Loucy (cell line): ENCODE results near the gene NEK6.

Experiments used
- H2AFZ ChIP-seq: fragments of 200-600 bp; sonication (generic); 2 replicates; pipeline ENCODE4 v1.6.0; 2016; ENCODE audit warnings: antibody characterized with exemption, mild to moderate bottlenecking, low read length, moderate library complexity
- H3F3A ChIP-seq: fragments of 200-600 bp; 2 replicates; pipeline ENCODE4 v1.6.0; 2016; ENCODE audit warnings: antibody characterized with exemption, low read depth, mild to moderate bottlenecking
- H3K27me3 ChIP-seq: fragments of 200-600 bp; sonication (generic); 2 replicates; pipeline ENCODE4 v1.6.1; 2014; ENCODE audit warnings: low read length, mild to moderate bottlenecking; ENCODE audit not compliant: insufficient read depth, poor library complexity, severe bottlenecking
- H3K36me3 ChIP-seq: fragments of 200-600 bp; sonication (generic); 2 replicates; pipeline ENCODE4 v1.6.1; 2016; ENCODE audit warnings: low read length; ENCODE audit not compliant: insufficient read depth
- H3K4me1 ChIP-seq: fragments of 200-600 bp; sonication (generic); 2 replicates; pipeline ENCODE4 v1.5.1; 2014; ENCODE audit warnings: low read length, mild to moderate bottlenecking; ENCODE audit not compliant: insufficient read depth, poor library complexity, severe bottlenecking
- H3K4me2 ChIP-seq: fragments of 200-600 bp; sonication (generic); 2 replicates; pipeline ENCODE4 v1.6.0; 2014; ENCODE audit warnings: antibody characterized with exemption, low read length, low read depth, mild to moderate bottlenecking; ENCODE audit not compliant: poor library complexity, severe bottlenecking
- H3K4me3 ChIP-seq: fragments of 200-600 bp; sonication (generic); 2 replicates; pipeline ENCODE4 v1.5.1; 2014; ENCODE audit warnings: low read length, mild to moderate bottlenecking, mixed read lengths; ENCODE audit not compliant: poor library complexity, severe bottlenecking
- H3K79me2 ChIP-seq: fragments of 200-600 bp; sonication (generic); 2 replicates; pipeline ENCODE4 v1.6.1; 2014; ENCODE audit warnings: low read length; ENCODE audit not compliant: insufficient read depth
- H3K9ac ChIP-seq: fragments of 200-600 bp; sonication (generic); 2 replicates; pipeline ENCODE4 v1.6.0; 2014; ENCODE audit warnings: mild to moderate bottlenecking, low read depth, low read length, moderate library complexity; ENCODE audit not compliant: poor library complexity, severe bottlenecking
- H3K9me2 ChIP-seq: fragments of 200-600 bp; sonication (generic); replicated peaks from 2 replicates; pipeline ENCODE4 v1.6.1; 2016; ENCODE audit warnings: low read depth, low read length, mixed read lengths
- H3K9me3 ChIP-seq: fragments of 200-600 bp; sonication (generic); 2 replicates; pipeline ENCODE4 v1.6.1; 2014; ENCODE audit warnings: mild to moderate bottlenecking, antibody characterized with exemption, low read length, low read depth; ENCODE audit not compliant: insufficient read depth
- H4K20me1 ChIP-seq: fragments of 200-600 bp; sonication (generic); 2 replicates; pipeline ENCODE4 v1.6.0; 2014; ENCODE audit warnings: antibody characterized with exemption, low read length, mild to moderate bottlenecking; ENCODE audit not compliant: insufficient read depth, poor library complexity, severe bottlenecking
- CTCF ChIP-seq: fragments of 200-600 bp; sonication (generic); conservative IDR thresholded peaks from 2 replicates; pipeline ENCODE4 v1.5.1; 2014; ENCODE audit warnings: mild to moderate bottlenecking, antibody characterized with exemption, low read length
- EZH2phosphoT487 ChIP-seq: fragments of 200-600 bp; IDR thresholded peaks from 2 replicates; pipeline ENCODE4 v1.6.1; 2018; ENCODE audit warnings: antibody characterized with exemption, mild to moderate bottlenecking, moderate library complexity, borderline replicate concordance

NEK6 gene

GRCh38 chr9:124271660-124272059 lies 13.9 kb downstream of the NEK6 start:
- Histone ChIP-seq H3K9me2 (no peaks in the 10 kb centered on the region), H3K27me3 (no peaks in the 10 kb centered on the region), H3K4me2 (no peak overlapping the region), H4K20me1 (no peaks in the 10 kb centered on the region), H3K4me3 (no peak overlapping the region), H3K79me2 (no peaks in the 10 kb centered on the region), H3F3A (no peaks in the 10 kb centered on the region), H3K36me3 (no peaks in the 10 kb centered on the region), H2AFZ (no peak overlapping the region), H3K9ac (no peak overlapping the region), H3K9me3 (no peaks in the 10 kb centered on the region), H3K4me1 (peaks cover 10% of the 10 kb centered on the region)
- TF ChIP-seq CTCF (no peak), EZH2phosphoT487 (no peak)

GRCh38 chr9:124272118-124272517 lies 14.4 kb downstream of the NEK6 start:
- H3K9ac ChIP-seq: no peak overlapping the region
- no peaks in the 10 kb centered on the region for H3K9me2 ChIP-seq
- no peaks in the 10 kb centered on the region for H4K20me1 ChIP-seq
- H3F3A ChIP-seq: no peaks in the 10 kb centered on the region
- TF ChIP-seq CTCF (no peak), EZH2phosphoT487 (no peak)
- no peaks in the 10 kb centered on the region for H3K27me3 ChIP-seq
- peaks cover 10% of the 10 kb centered on the region for H3K4me1 ChIP-seq
- no peaks in the 10 kb centered on the region for H3K36me3 ChIP-seq
- no peak overlapping the region for H3K4me3 ChIP-seq
- H2AFZ ChIP-seq: no peak overlapping the region
- H3K4me2 ChIP-seq: no peak overlapping the region
- no peaks in the 10 kb centered on the region for H3K79me2 ChIP-seq
- H3K9me3 ChIP-seq: no peaks in the 10 kb centered on the region

- H4K20me1 ChIP-seq: no peaks in the 10 kb centered on the region
Observed at GRCh38 chr9:124272979-124273378, 15.2 kb downstream of the NEK6 start.

More at GRCh38 chr9:124272979-124273378, 15.2 kb downstream of the NEK6 start:
- no peak overlapping the region for H3K4me2 ChIP-seq
- no peaks in the 10 kb centered on the region for H3K9me2 ChIP-seq
- no peak overlapping the region for H2AFZ ChIP-seq
- H3K9me3 ChIP-seq: no peaks in the 10 kb centered on the region
- no peak overlapping the region for H3K9ac ChIP-seq
- H3F3A ChIP-seq: no peaks in the 10 kb centered on the region
- H3K36me3 ChIP-seq: no peaks in the 10 kb centered on the region
- no peaks in the 10 kb centered on the region for H3K79me2 ChIP-seq
- H3K4me3 ChIP-seq: no peak overlapping the region
- H3K27me3 ChIP-seq: no peaks in the 10 kb centered on the region
- no peak for TF ChIP-seq EZH2phosphoT487
- TF ChIP-seq CTCF: no peak
- peaks cover 4% of the 10 kb centered on the region for H3K4me1 ChIP-seq
